Measurements from ENCODE around the gene ERBB4. TPM values are rescaled to one million over a fixed set of nuclear protein-coding genes. Genes with fewer than 3 reads are reported as not detected.

Gene ERBB4
- total and polyA plus RNA-seq, 7 experiments from 2014 or later = not detected

- Mint-ChIP-seq H3K27ac (no peak overlapping the region), H3K4me3 (no peak overlapping the region), H3K4me1 (no peaks in the 10 kb centered on the region), H3K9me3 (no peaks in the 10 kb centered on the region), H3K36me3 (no peaks in the 10 kb centered on the region), H3K27me3 (no peaks in the 10 kb centered on the region)
- H3K9me3 ChIP-seq (ENCODE audit: control insufficient read depth in 2 of 3, low read length in 3 of 3) = no peaks in the 10 kb centered on the region
- intact Hi-C loops (cut with micrococcal nuclease) = no loop called here
- POLR2A ChIA-PET = no interaction called here
- CTCF ChIA-PET = no interaction called here
- no peak for ATAC-seq
- H3K4me1 ChIP-seq (ENCODE audit: control insufficient read depth in 2 of 2, insufficient read depth in 2 of 2, low read length in 2 of 2) = no peaks in the 10 kb centered on the region
- H3K36me3 ChIP-seq (ENCODE audit: control insufficient read depth in 2 of 3, insufficient read depth in 3 of 3, low read length in 3 of 3) = no peaks in the 10 kb centered on the region
- DNase-seq = no peak
- no peak overlapping the region for H3K4me3 ChIP-seq (ENCODE audit: low read length)
- H3K27ac ChIP-seq (ENCODE audit: low read depth, low read length) = no peak overlapping the region
- no peaks in the 10 kb centered on the region for H3K27me3 ChIP-seq (ENCODE audit: control insufficient read depth in 2 of 2, insufficient read depth in 2 of 2, low read length in 2 of 2)
Measured at GRCh38 chr2:212359425-212360067, 179.1 kb downstream of the ERBB4 start.

DNA sequence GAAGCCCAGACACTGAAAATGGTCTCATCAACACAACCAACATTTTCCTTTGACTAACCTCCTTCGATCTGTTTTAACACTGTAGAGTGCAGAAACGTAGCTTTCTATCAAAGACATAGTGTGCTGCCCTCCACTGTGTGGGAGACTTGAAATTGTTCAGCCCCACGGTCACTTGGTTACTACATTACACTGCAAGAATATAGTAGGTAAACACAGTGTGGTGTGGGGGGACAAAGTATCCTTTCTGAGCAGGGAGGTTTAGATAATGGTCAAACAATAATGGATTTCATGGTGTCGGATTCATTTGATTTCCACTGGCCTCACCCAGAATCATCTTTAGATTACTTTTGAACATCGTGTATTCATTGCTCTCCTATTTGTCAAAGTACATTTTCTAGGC, 181.0 kb downstream of the ERBB4 start:
- H3K9me3 ChIP-seq (ENCODE audit: control insufficient read depth in 2 of 3, low read length in 3 of 3) = no peaks in the 10 kb centered on the region
- ATAC-seq (no peak), DNase-seq (no peak)
- ChIA-PET CTCF (no interaction called here), POLR2A (no interaction called here)
- no peak overlapping the region for H3K4me3 ChIP-seq (ENCODE audit: low read length)
- intact Hi-C loops (cut with micrococcal nuclease) = no loop called here
- peaks cover 0 to 3% (median 0%) of the 10 kb centered on the region in 11 donors for H3K9me3 Mint-ChIP-seq
- no peak overlapping the region for H3K27ac Mint-ChIP-seq
- H3K4me3 Mint-ChIP-seq = no peak overlapping the region
- H3K4me1 Mint-ChIP-seq = no peaks in the 10 kb centered on the region
- H3K27me3 ChIP-seq (ENCODE audit: control insufficient read depth in 2 of 2, insufficient read depth in 2 of 2, low read length in 2 of 2) = no peaks in the 10 kb centered on the region
- H3K36me3 ChIP-seq (ENCODE audit: control insufficient read depth in 2 of 3, insufficient read depth in 3 of 3, low read length in 3 of 3) = no peaks in the 10 kb centered on the region
- H3K36me3 Mint-ChIP-seq = no peaks in the 10 kb centered on the region
- no peaks in the 10 kb centered on the region for H3K4me1 ChIP-seq (ENCODE audit: control insufficient read depth in 2 of 2, insufficient read depth in 2 of 2, low read length in 2 of 2)
- no peaks in the 10 kb centered on the region for H3K27me3 Mint-ChIP-seq
- no peak overlapping the region for H3K27ac ChIP-seq (ENCODE audit: low read depth, low read length)

DNA sequence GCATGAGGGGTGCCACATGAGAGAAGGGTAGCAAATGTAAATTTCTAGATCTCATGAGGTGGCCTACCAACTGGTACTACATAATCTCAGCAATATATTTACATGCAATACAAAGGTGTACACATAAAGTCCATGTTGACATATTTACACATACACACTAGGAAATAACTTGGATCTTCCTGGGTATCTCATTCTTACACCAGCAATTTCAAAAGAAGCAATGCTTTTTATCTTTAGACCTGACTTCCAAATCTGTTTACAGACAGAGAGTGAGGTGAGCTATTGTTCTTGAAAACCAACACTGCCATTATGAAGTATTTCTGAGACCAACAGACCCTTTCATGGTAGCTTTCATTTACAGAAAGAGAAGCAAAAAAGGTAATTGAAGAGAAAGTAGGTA, 184.2 kb downstream of the ERBB4 start:
- Histone ChIP-seq H3K4me3 (ENCODE audit: low read length) (no peak overlapping the region), H3K27ac (ENCODE audit: low read depth, low read length) (no peak overlapping the region), H3K27me3 (ENCODE audit: control insufficient read depth in 2 of 2, insufficient read depth in 2 of 2, low read length in 2 of 2) (no peaks in the 10 kb centered on the region), H3K4me1 (ENCODE audit: control insufficient read depth in 2 of 2, insufficient read depth in 2 of 2, low read length in 2 of 2) (no peaks in the 10 kb centered on the region), H3K36me3 (ENCODE audit: control insufficient read depth in 2 of 3, insufficient read depth in 3 of 3, low read length in 3 of 3) (no peaks in the 10 kb centered on the region), H3K9me3 (ENCODE audit: control insufficient read depth in 2 of 3, low read length in 3 of 3) (no peaks in the 10 kb centered on the region)
- Mint-ChIP-seq H3K27me3 (no peaks in the 10 kb centered on the region), H3K4me3 (no peak overlapping the region), H3K36me3 (no peaks in the 10 kb centered on the region), H3K4me1 (no peaks in the 10 kb centered on the region), H3K27ac (no peak overlapping the region), H3K9me3 (peaks cover 0 to 4% (median 0%) of the 10 kb centered on the region in 11 donors)
- ChIA-PET POLR2A (no interaction called here), CTCF (no interaction called here)
- intact Hi-C loops (cut with micrococcal nuclease) = no loop called here
- no peak for DNase-seq
- ATAC-seq = no peak

DNA sequence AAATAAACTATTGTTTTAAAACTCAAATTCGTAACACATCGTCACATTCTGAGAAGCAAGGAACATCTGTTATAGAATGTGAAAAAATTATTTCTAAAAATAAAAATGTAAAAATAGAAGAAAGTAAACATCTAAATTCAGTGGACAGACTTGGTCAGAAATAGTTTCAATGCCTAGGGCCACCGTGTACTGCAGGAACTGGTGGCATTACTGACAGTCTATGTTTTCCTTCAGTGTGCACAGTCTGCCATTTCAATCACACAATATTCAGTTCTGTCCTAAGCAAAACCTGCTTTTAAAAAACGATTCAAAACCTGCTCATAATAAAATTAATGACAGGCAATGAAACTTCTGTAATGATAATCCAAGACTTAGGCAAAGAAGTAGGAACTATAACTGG, 190.1 kb downstream of the ERBB4 start:
- ChIA-PET CTCF (no interaction called here), POLR2A (no interaction called here)
- no peaks in the 10 kb centered on the region for H3K4me1 ChIP-seq (ENCODE audit: control insufficient read depth in 2 of 2, insufficient read depth in 2 of 2, low read length in 2 of 2)
- H3K27ac Mint-ChIP-seq = no peak overlapping the region
- H3K9me3 Mint-ChIP-seq = peaks cover 0 to 4% (median 0%) of the 10 kb centered on the region in 11 donors
- H3K36me3 Mint-ChIP-seq = no peaks in the 10 kb centered on the region
- DNase-seq (no peak), ATAC-seq (no peak)
- H3K27me3 Mint-ChIP-seq = no peaks in the 10 kb centered on the region
- H3K9me3 ChIP-seq (ENCODE audit: control insufficient read depth in 2 of 3, low read length in 3 of 3) = no peaks in the 10 kb centered on the region
- intact Hi-C loops (cut with micrococcal nuclease) = no loop called here
- H3K27me3 ChIP-seq (ENCODE audit: control insufficient read depth in 2 of 2, insufficient read depth in 2 of 2, low read length in 2 of 2) = no peaks in the 10 kb centered on the region
- H3K4me1 Mint-ChIP-seq = no peaks in the 10 kb centered on the region
- H3K27ac ChIP-seq (ENCODE audit: low read depth, low read length) = no peak overlapping the region
- no peaks in the 10 kb centered on the region for H3K36me3 ChIP-seq (ENCODE audit: control insufficient read depth in 2 of 3, insufficient read depth in 3 of 3, low read length in 3 of 3)
- H3K4me3 ChIP-seq (ENCODE audit: low read length) = no peak overlapping the region
- H3K4me3 Mint-ChIP-seq = no peak overlapping the region

- DNase-seq = no peak
- POLR2A ChIA-PET = no interaction called here
- intact Hi-C loops (cut with micrococcal nuclease) = no loop called here
- CTCF ChIA-PET = no interaction called here
- H3K4me3 ChIP-seq (ENCODE audit: low read length) = no peak overlapping the region
- Mint-ChIP-seq H3K36me3 (no peaks in the 10 kb centered on the region), H3K4me3 (no peak overlapping the region), H3K4me1 (no peaks in the 10 kb centered on the region), H3K9me3 (peaks cover 0 to 8% (median 0%) of the 10 kb centered on the region in 11 donors), H3K27me3 (no peaks in the 10 kb centered on the region), H3K27ac (no peak overlapping the region)
- no peak overlapping the region for H3K27ac ChIP-seq (ENCODE audit: low read depth, low read length)
- no peaks in the 10 kb centered on the region for H3K4me1 ChIP-seq (ENCODE audit: control insufficient read depth in 2 of 2, insufficient read depth in 2 of 2, low read length in 2 of 2)
- no peak for ATAC-seq
- no peaks in the 10 kb centered on the region for H3K36me3 ChIP-seq (ENCODE audit: control insufficient read depth in 2 of 3, insufficient read depth in 3 of 3, low read length in 3 of 3)
- H3K9me3 ChIP-seq (ENCODE audit: control insufficient read depth in 2 of 3, low read length in 3 of 3) = no peaks in the 10 kb centered on the region
- no peaks in the 10 kb centered on the region for H3K27me3 ChIP-seq (ENCODE audit: control insufficient read depth in 2 of 2, insufficient read depth in 2 of 2, low read length in 2 of 2)
Measured at GRCh38 chr2:212346865-212347264, 191.7 kb downstream of the ERBB4 start.

DNA sequence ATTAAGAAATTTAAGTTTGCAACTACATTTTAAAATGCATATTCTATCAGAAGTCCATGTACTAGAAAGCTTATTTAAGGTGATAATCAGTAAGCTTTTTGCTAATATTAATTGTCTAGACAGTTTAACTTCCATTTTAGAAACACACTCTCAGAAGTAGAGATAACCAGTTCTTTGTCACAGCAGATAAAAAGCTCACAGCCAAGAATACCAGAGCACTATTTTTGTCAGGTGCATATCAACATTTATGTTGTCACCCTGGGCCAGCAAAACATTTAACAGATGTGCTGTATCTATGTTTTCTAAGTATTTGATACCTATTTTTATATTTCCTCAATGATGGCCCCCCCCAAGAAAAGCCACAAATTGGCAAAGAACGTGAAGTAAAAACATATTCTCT, 192.6 kb downstream of the ERBB4 start:
- H3K4me1 ChIP-seq (ENCODE audit: control insufficient read depth in 2 of 2, insufficient read depth in 2 of 2, low read length in 2 of 2) = no peaks in the 10 kb centered on the region
- H3K9me3 ChIP-seq (ENCODE audit: control insufficient read depth in 2 of 3, low read length in 3 of 3) = no peaks in the 10 kb centered on the region
- DNase-seq = no peak
- no peaks in the 10 kb centered on the region for H3K4me1 Mint-ChIP-seq
- no peaks in the 10 kb centered on the region for H3K27me3 ChIP-seq (ENCODE audit: control insufficient read depth in 2 of 2, insufficient read depth in 2 of 2, low read length in 2 of 2)
- intact Hi-C loops (cut with micrococcal nuclease) = no loop called here
- peaks cover 0 to 7% (median 0%) of the 10 kb centered on the region in 11 donors for H3K9me3 Mint-ChIP-seq
- no peaks in the 10 kb centered on the region for H3K36me3 ChIP-seq (ENCODE audit: control insufficient read depth in 2 of 3, insufficient read depth in 3 of 3, low read length in 3 of 3)
- ChIA-PET POLR2A (no interaction called here), CTCF (no interaction called here)
- no peak overlapping the region for H3K4me3 ChIP-seq (ENCODE audit: low read length)
- H3K27ac Mint-ChIP-seq = no peak overlapping the region
- no peaks in the 10 kb centered on the region for H3K27me3 Mint-ChIP-seq
- no peak overlapping the region for H3K4me3 Mint-ChIP-seq
- ATAC-seq = no peak
- no peak overlapping the region for H3K27ac ChIP-seq (ENCODE audit: low read depth, low read length)
- no peaks in the 10 kb centered on the region for H3K36me3 Mint-ChIP-seq

- intact Hi-C loops (cut with micrococcal nuclease) = no loop called here
- H3K36me3 Mint-ChIP-seq = no peaks in the 10 kb centered on the region
- POLR2A ChIA-PET = no interaction called here
- no peak overlapping the region for H3K4me3 Mint-ChIP-seq
- Histone ChIP-seq H3K4me1 (ENCODE audit: control insufficient read depth in 2 of 2, insufficient read depth in 2 of 2, low read length in 2 of 2) (no peaks in the 10 kb centered on the region), H3K27me3 (ENCODE audit: control insufficient read depth in 2 of 2, insufficient read depth in 2 of 2, low read length in 2 of 2) (no peaks in the 10 kb centered on the region), H3K36me3 (ENCODE audit: control insufficient read depth in 2 of 3, insufficient read depth in 3 of 3, low read length in 3 of 3) (no peaks in the 10 kb centered on the region), H3K9me3 (ENCODE audit: control insufficient read depth in 2 of 3, low read length in 3 of 3) (no peaks in the 10 kb centered on the region), H3K4me3 (ENCODE audit: low read length) (no peak overlapping the region), H3K27ac (ENCODE audit: low read depth, low read length) (no peak overlapping the region)
- CTCF ChIA-PET = no interaction called here
- H3K4me1 Mint-ChIP-seq = no peaks in the 10 kb centered on the region
- ATAC-seq (no peak), DNase-seq (no peak)
- H3K9me3 Mint-ChIP-seq = peaks cover 0 to 7% (median 0%) of the 10 kb centered on the region in 11 donors
- H3K27ac Mint-ChIP-seq = no peak overlapping the region
- H3K27me3 Mint-ChIP-seq = no peaks in the 10 kb centered on the region
Measured at GRCh38 chr2:212344131-212344530, 194.5 kb downstream of the ERBB4 start.
